ENCODE measurements around the gene IPO7.
"Not testable (repeated sequence)": the region's sequence is repeated elsewhere in the genome, so short reads cannot be mapped to it uniquely, and the experiment has no call there.

Gene IPO7

DNA sequence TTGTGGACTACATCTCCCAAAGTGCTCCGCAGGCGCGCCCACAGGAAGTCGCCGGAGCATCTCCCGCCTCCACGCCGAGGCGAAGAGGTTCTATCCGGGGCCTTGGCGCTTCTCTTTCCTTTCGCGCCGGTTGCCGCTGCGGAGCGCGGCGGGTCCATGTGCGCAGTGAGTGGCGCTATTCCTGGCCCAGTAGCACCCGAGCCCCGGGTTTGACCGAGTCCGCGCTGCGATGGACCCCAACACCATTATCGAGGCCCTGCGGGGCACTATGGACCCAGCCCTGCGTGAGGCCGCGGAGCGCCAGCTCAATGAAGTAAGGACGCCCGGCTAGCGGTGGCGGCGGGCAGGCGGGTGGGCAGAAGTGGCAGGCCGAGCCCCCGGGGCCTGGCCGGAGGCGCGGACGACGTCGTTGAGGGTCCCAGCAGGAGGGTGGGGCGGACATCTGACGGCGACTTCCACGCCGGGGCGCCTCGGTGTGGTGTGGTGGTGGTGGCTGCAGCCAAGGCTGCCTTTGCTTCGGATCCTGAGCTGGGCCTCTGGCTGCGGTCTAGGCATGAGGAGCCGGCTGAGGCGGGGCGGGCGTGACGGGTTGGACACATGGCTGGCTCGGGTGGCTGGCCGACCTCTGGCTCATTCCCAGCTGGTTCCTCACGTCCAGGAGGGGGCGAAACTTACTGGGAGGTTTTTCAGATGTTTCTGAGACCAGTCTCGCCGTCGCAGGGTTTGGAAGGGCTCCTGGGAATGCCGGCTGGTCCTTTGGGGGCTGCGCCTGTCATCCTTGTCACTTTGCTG is at the start of gene IPO7:
TSS of gene IPO7 (plus strand) at position 118 of the 792 bp plus-strand sequence. CDS start at position 230, 112 bp downstream.
- peak; percentile 95 for DNase-seq (ENCODE audit: low spot score)

GRCh38 chr11:9341638-9342178 is 42.7 kb upstream of the IPO7 start:
- no peak for DNase-seq (ENCODE audit: low spot score)

- DNase-seq (ENCODE audit: low spot score) = no peak
Observed at GRCh38 chr11:9344061-9344680, 40.3 kb upstream of the IPO7 start.

DNA sequence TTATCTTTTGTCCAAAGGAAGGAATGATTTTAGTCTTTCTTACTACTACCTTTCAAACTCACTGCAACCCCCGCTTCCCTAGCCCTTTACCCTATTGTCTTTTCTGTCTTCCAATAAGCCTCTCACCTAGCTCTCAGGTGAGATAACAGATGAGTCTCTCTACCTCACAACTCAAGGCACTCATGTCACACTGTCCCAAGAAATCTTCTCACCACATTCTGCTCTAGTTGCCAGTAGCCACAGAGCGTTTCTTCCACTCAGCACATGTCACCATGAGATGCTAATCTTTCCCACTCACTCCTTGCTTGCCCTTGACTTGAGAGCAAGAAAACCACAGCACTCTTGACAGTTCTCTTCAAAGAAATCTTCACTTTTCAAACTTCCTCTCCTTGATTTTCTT is 37.4 kb upstream of the IPO7 start:
- DNase-seq (ENCODE audit: low spot score) = no peak

DNA sequence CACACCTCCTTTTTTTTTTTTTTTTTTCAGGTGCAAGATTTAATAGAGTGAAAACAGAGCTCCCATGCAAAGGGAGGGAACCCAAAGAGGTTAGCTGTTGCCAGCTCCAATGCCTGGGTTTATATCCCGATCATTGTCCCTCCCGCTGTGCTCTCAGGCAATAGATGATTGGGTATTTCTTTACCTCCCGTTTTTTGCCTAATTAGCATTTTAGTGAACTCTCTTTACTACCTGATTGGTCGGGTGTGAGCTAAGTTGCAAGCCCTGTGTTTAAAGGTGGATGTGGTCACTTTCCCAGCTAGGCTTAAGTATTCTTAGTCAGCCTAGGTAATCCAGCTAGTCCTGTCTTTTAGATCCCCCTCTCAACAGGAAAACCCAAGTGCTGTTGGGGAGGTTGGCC is 36.7 kb upstream of the IPO7 start:
- DNase-seq (ENCODE audit: low spot score) = not testable (repeated sequence)

DNA sequence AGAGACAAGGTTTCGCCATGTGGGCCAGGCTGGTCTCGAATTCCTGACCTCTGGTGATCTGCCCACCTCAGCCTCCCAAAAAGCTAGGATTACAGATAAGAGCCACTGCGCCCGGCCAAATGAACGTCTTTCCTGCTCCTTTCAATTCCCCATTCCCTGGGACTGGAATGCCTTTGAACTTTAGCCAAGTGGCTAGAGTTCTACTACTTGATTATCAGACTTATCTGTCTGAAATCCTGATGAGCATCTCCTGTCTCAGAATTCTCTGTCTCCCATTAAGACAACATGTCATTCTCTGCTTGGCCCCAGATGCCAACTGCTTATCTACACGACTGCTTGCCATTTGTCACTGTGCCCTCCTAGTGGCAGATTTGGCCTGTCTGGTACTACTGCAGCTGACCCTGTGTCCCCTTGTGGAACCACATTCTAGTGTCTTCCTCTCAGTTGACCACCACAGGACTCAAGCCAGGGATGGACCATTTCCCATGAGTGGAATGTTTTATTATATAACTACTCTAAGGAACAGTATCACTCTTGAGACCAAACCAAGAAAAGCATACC is 33.1 kb upstream of the IPO7 start:
- DNase-seq (ENCODE audit: low spot score) = no peak

- no peak for DNase-seq (ENCODE audit: low spot score)
Observed at GRCh38 chr11:9357041-9357440, 27.4 kb upstream of the IPO7 start.

GRCh38 chr11:9360862-9361622 is 23.4 kb upstream of the IPO7 start:
- DNase-seq (ENCODE audit: low spot score) = not testable (repeated sequence)

- no peak for DNase-seq (ENCODE audit: low spot score)
Observed at GRCh38 chr11:9362393-9362863, 22.0 kb upstream of the IPO7 start.

DNA sequence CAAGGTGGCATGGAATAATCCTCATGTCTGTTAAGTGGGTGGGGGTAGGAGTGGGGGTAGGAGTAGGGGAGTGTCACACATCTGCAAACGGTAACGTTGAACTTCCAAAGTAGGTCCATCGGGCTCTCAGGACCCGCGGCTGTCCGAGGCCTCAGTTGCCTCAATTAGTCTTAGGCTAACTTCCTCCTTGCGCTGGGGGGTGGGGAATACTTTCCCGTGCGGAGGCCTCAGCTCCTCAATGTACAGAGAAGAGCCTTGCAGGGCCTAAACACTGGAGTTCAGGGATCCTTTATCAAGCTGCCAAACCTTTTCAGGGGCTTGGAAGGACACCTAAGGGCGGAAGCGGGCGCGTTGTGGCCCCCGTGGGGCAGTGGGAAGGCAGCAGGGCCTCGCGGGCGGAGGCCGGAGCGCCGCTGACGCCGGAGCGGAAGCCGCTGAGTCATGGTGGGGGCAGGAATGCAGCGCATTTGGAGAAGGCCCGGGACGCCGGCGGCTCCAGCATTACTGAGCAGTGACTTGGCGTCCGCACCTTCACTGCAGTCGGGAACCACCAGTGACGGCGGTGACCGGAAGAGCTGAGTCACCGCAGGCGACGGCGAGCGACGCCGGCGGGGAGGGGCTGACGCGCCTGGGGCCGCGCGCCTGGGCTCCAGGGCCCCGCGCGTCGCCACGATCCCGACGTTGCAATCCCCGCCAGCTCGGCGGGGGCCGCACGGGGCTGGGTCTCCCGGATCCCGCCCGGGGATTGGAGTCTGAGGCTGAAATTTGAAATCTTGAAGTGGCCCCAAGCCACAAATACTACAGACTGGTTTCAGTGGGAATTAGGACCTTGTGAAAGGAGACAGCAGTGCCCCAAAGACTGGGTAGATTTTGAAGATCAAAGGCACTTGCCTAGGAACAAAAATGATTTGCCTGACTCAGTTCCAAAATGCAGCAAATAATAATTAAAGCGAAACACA is 20.2 kb upstream of the IPO7 start:
- DNase-seq (ENCODE audit: low spot score) = peak; percentile 83

GRCh38 chr11:9367551-9367950 is 16.9 kb upstream of the IPO7 start:
- DNase-seq (ENCODE audit: low spot score) = no peak

DNA sequence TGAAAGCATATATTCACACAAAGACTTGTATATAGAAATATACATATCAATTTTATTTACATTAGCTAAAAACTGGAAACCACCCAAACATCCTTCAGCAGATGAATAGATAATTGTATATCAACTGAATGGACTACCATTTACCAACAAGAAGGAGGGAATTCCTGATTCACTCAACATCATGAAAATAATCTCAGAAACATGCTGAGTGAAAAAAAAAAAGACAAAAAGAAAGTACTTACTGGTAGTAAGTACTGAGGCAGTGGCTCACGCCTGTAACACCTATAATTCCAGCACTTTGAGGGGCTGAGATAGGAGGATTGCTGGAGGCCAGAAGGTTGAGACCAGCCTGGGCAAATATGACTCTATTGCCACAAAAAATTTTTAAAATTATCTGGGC is 7.4 kb upstream of the IPO7 start:
- no peak for DNase-seq (ENCODE audit: low spot score)

GRCh38 chr11:9379041-9379440 is 5.4 kb upstream of the IPO7 start:
- no peak for DNase-seq (ENCODE audit: low spot score)

DNA sequence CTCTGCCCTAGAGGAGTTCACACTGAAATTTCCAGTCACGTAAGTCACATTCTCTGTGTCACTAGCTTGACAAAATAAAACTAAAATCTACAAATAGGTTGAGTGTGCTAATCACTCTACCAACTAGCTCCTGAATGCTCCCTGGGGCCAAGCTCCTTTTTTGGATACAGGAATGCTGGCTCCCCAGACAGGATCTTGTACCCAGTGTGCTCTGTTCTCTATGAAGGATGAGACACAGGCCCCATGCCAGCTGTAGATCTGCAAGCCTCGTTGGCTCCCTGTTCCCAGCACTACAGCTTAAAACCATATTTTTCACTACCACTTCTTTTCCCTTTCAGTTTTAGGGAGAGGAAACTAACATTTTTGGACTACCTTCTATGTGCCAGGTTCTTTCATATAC is 3.7 kb upstream of the IPO7 start:
- no peak for DNase-seq (ENCODE audit: low spot score)

- peak; percentile 48 for DNase-seq (ENCODE audit: low spot score)
Observed at GRCh38 chr11:9385327-9385899, 961 bp downstream of the IPO7 start.

- DNase-seq (ENCODE audit: low spot score) = no peak
Observed at GRCh38 chr11:9386086-9386485, 1.6 kb downstream of the IPO7 start.

DNA sequence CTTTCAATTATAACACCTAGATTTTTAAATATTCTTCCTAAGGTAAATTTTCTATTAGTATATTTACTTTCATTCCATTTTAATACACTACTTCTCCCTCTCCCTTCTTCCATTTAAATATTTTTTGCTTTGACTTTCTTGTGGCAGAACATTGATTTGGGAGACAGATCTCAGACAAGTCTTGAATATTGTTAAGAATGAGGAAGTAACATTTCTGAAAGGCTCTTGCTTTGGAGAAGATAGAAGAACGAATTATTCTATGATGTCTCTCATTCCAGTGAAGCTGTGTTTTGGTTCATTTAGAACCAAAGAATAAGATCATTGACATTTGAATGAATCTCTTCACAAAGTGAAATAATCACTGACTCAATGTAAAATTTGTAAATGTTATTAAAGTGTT is 2.4 kb downstream of the IPO7 start:
- no peak for DNase-seq (ENCODE audit: low spot score)

GRCh38 chr11:9396310-9396709 is 11.9 kb downstream of the IPO7 start:
- no peak for DNase-seq (ENCODE audit: low spot score)

DNA sequence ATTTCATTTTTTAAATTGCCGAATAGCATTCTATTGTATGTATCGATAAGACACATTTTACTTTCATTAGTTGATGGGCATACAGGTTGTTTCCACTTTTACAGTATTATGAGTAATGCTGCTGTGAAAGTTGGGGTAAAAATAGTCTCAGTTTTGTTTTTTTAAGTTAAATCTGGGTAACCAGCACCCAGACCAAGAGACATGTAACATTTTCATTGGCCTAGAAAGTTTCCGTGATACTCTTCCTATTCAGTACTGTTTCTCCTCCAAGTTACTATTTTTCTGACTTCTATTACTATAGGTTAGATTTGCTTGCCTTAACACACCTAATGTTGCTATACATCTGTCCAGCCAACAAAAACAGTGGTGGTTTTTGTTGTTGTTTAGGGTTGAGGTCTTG is 12.3 kb downstream of the IPO7 start:
- no peak for DNase-seq (ENCODE audit: low spot score)

All from NAMALWA (cell line).